UCSD-AML1 (cell line): ENCODE data around the gene NCSTN.
"Not testable (repeated sequence)": the region's sequence is repeated elsewhere in the genome, so short reads cannot be mapped to it uniquely, and the experiment has no call there.

Experiments
- DNase-seq: peaks from one replicate; lab custom pipeline; 2025; ENCODE audit not compliant: unreplicated experiment; lab: John Stamatoyannopoulos, UW

NCSTN gene

DNA sequence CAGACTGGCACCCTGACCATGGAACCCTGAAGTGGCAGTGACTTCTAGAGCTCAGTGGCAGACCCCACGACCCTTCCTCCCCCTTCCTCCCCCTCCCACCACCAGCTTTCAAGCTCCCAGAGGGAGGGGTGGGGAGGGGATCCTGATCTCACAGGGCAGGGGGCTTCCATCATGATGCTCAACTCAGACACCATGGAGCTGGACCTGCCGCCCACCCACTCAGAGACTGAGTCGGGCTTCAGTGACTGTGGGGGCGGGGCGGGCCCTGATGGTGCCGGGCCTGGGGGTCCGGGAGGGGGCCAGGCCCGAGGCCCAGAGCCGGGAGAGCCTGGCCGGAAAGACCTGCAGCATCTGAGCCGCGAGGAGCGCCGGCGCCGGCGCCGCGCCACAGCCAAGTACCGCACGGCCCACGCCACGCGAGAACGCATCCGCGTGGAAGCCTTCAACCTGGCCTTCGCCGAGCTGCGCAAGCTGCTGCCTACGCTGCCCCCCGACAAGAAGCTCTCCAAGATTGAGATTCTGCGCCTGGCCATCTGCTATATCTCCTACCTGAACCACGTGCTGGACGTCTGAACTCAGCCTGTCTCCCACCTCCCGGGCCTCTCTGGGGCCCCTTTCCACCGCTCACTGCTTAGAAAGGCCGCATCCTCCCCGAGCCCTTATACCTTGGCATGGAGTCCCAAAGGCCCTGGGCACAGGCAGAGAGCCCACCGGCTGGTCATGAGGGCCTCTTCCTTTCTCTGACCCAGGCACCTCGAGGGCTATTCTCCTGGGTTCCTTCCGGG is 27.6 kb downstream of the NCSTN start:
- DNase-seq, result no peak

DNA sequence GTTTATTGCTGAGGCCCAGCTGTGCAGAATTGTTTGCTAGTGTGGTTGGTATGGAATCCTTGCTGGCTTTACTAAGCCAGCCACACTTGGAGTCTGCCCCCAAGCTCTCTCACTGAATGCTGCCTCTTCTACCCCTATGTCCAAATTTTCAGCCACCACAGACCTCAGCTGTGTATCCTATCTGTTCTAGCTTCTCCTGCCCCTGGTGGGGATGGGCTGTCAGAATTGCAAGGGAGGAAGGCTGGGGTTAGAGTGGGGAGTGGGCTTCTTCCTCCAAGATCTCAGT is 28.1 kb downstream of the NCSTN start:
- no peak for DNase-seq

DNA sequence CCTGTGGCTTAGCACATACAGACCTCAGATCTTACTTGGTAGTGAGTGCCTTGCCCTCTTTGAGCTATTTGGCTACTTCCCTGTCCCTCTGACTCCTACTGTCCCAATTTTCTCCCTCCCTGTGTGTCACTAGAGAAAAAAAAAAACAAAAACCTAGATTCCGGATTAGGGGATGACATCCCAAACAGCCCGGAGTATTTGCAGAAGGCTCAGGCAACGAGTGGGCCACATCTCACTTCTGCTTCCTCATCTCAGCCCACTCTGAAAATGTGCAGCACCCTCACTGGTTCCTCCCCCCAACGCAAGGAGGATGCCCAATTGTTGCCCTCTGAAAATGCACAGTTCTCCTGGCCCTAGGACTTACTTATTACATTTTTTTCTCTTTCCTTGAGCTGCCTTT is 28.6 kb downstream of the NCSTN start:
- no peak for DNase-seq

DNA sequence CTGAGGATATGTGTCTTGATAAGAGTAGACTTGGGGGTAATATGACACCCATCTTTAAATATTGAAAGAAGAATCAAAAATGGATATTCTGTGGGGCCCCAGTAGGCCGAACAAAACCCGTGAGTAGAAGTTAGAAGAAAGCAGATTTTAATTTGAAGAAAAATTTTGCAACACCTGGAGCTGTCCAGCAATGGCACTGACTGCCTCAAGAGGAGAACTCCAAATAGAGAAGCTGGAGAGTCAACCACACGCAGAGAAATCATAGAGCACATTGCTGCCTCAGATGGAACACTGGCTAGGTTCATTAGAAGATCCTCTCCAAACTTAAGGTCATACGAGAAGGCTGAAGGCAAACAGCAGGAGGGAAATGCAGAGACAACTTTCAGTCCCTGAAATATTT is 30.5 kb downstream of the NCSTN start:
- DNase-seq, result no peak

DNA sequence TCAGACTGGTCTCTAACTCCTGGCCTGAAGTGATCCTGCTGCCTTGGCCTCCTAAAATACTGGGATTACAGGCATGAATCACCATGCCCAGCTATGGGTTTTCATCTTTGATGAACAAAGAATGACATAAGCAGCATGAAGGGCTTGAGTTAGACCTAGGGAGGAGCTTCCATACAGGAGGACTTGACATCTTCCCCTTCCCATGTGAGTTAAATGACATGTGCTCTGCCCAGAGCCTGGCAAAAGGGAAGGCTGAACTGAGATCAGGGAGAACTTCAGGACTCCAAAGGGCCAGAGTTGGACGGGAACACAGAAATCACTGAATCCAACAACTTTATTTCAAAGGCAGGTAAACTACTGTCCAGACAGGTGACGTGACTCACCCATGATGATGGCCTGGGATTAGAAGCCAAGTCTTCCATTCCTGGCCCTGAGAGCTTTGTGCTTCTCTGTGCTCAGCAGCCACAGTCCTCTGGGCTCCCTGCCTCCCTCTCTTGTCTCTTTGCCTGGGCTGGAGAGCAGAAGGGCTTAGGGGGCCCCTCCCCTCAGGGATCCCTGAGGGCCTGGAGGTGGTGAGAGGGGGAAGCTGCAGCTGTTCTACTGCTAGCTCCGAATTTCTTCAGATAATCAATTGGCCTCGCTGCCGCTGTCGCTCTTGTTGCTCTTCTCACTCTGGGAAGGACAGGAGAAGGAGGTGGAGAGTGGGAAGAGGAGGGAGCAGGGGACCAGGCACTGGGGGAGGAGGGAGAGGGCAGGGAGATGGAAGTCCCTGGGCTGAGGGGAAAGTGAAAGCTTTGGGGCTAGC is 31.3 kb downstream of the NCSTN start:
- DNase-seq, result no peak

DNA sequence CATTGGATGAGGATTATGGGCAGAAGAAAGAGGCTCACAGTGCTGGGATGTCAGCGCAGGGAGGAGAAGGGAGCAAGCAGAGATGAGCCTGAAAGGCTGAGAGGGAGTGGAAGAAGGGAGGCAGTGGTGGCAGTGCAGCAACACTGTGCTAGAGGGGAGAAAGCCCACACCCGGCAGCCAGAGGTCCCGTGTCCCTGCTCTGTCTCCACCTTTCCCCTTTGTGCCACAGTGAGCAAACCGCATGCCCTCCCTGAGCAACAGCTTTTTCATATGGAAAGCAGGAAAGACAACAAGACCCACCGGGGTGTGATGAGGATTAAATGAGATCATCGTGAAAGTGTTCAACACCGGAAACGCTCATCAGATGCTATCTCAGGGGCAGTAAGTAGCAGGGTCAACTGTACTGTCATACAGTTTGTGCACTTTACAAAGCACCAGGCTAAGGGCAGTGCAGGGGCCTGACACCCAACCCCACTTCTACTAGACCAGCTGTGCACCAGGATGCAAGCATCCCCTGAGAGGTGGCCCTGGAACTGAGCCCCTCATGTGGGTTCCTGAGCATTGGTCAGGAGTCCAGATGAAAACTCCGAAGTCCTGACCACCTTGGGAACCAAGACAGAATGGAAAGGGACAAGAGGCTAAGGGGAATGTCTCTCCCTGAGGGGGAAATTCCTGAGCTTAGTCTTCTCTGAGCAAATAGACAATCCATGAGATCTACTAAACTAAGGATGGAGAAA is 32.8 kb downstream of the NCSTN start:
- peak; percentile 59 for DNase-seq

DNA sequence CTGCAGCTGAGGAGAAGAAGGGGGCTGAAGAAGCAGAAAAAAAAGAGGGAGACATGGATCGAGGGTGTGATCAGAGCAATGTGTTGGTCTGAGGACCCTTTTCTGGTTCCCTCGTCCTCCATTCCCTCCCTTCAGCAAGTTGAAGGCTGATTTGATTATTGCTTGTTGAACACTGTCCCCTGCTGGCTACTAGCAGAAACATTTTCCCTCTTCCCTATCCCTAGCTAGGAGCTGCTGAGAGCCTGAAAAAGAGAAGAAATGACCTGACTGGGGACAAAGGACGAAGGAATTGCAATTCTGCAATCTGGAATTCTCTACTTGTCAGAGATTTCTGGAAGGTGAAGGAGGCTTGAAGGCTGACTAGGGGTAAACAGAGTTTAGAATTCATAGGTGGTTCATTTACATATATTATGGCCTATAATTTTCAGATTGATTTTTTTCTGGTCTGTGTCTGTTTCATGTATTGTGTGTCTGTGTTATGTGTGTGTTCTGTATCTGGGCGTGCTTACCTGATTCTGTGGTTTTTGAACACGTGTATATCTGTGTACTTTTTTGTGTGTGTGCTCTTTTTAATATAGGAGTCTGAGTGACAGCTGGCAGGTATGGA is 33.4 kb downstream of the NCSTN start:
- DNase-seq, result no peak

DNA sequence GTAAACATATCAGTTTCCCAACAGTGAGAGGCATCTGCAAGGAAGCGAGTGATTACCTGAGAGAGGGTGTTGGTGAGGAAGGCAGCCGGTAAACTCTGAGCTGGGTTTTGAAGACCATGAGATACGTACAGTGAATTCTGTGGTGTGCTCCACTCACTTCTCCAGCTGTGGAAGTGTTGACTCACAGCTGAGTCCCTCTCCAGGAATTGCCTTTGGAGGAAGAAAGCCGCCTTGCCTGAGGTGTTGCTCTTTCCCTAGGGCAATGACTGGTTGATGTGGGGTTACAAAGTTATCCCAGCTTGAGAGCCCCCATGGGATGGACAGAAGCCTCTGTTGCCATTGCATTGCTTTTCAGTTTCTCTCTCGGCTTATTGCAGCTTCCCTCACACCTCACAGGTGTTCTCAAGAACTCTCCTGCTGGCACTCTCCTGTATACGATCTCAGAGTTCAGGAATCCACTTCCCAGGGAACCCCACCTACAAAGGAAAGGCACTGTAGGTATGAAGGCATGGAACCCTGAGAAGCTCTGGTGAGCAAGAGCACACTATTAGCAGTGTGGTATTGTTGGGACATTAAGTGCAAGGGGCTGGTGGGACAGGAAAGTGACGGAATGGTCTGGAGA is 34.5 kb downstream of the NCSTN start:
- no peak for DNase-seq

DNA sequence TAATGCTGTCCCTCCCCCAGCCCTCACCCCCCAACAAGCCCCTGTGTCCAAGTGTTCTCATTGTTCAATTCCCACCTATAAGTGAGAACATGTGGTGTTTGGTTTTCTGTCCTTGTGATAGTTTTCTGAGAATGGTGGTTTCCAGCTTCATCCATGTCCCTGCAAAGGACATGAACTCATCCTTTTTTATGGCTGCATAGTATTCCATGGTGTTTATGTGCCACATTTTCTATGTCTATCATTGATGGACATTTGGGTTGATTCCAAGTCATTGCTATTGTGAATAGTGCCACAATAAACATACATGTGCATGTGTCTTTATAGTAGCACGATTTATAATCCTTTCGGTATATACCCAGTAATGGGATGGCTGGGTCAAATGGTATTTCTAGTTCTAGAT is 41.6 kb downstream of the NCSTN start:
- DNase-seq, result not testable (repeated sequence)

DNA sequence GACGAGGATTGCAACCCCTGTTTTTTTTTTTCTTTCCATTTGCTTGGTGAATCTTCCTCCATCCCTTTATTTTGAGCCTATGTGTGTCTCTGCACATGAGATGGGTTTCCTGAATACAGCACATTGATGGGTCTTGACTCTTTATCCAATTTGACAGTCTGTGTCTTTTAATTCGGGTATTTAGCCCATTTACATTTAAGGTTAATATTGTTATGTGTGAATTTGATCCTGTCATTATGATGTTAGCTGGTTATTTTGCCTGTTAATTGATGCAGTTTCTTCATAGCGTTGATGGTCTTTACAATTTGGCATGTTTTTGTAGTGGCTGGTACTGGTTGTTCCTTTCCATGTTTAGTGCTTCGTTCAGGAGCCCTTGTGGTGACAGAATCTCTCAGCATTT is 45.2 kb downstream of the NCSTN start:
- not testable (repeated sequence) for DNase-seq

DNA sequence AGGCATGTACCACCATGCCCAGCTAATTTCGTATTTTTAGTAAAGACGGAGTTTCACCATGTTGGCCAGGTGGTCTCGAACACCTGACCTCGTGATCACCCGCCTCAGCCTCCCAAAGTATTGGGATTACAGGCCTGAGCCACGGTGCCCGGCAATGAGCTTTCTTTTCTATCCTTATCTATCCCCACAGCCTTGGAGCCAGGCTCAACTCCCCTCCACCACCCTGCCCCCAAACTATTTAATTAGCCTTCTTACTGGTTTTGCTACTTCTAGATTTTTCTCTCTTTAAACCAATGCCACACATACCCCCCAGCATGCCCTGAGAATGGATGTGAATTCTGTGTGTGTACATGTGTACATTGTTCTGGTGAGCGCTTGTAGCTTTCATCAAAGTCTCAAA is 51.5 kb downstream of the NCSTN start:
- no peak for DNase-seq

DNA sequence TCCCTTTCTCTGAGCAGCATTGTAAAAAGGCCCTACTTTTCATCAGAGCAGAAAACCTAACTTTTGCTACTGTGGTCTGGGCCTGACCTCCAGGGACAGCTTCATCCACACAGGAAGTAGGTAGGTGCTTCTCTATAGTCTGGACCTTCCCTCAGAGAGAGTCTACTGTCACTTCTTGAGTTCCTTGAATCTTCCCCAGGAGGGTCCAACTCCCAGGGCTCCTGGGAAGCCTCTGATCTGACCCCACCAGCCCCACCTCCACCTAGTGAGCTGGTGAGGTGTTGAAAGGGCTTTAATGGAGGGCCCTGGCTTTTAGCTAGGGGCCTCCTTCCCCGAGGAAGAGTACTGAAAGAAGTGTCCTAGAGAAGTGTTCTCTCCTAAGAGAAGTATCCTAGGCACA is 54.5 kb downstream of the NCSTN start:
- DNase-seq, result no peak

DNA sequence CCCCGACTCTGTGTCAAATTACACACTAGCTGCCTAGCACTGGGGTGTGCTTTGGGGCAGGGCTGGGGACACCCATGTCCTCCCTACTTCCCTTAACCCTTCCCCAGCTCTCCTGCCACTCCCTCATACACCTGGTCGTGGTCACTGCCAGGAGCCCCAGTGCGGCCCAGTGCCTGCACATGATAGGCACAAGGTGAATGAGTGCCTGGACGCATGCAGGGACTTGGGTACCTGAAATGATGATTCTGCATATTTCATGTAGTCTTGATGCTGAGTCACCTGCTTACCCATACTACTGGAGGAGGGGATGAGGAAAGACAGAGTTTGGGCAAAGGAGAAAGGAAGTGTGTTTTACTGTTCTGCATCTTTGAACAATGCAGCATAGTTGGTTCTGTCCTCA is 55.6 kb downstream of the NCSTN start:
- DNase-seq, result no peak

DNA sequence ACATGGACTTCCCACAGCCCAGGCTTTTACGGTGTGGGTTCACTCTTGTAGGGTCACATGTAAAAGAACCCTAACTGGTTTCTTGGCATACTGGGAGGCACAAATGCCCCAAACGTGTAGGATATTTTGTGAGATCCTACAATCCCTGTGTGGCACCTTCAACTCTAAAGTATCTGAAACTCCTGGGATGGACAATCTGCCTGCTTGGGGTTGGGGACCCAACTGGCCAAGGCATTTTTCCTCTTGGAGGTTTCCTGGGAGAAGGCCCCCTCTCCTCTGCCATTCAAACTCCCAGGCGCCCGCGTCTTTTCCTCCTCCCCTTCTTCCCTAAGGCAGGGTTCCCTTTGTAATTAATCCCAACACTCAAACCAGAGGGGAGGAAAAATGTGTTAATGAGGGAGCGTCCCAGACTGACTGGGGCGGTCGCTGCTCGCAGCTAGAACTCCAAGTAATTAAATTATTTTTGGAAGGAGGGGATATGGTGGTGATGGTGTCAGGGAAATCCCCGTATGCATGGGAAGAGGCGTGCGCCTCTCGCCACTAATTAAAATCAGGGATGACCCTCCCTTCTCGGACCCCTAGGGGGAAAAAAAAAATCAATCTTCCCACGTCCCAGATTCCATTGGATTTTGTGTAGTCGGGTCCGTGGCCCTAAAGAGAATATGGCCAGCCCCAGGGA is 56.5 kb downstream of the NCSTN start:
- no peak for DNase-seq

DNA sequence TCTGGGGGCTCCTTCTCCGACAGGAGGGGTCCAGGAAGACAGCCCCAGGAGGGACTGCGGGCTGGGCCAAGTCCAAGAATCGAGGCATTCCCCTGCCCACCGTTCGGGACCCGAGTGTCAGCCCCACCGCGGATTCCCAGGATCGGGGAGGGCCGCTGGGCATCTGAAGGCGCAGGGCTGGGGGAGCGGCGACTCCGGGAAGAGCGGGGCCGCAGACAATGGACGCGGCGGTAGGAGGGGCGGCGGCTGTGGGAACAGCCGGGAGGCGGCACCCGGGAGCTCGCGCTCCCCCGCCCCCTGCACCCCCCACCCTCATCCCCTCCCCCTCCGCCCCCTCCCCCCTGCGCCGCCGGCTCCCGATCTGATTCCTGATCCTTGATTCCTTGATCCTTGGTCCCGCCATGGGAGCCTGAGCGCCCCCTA is 57.1 kb downstream of the NCSTN start, which contains the start of gene VANGL2:
VANGL2 (plus strand) TSS at position 342 of the 423 bp plus-strand sequence. CDS start 15,274 bp downstream, outside the sequence.
- DNase-seq, result peak; percentile 26

DNA sequence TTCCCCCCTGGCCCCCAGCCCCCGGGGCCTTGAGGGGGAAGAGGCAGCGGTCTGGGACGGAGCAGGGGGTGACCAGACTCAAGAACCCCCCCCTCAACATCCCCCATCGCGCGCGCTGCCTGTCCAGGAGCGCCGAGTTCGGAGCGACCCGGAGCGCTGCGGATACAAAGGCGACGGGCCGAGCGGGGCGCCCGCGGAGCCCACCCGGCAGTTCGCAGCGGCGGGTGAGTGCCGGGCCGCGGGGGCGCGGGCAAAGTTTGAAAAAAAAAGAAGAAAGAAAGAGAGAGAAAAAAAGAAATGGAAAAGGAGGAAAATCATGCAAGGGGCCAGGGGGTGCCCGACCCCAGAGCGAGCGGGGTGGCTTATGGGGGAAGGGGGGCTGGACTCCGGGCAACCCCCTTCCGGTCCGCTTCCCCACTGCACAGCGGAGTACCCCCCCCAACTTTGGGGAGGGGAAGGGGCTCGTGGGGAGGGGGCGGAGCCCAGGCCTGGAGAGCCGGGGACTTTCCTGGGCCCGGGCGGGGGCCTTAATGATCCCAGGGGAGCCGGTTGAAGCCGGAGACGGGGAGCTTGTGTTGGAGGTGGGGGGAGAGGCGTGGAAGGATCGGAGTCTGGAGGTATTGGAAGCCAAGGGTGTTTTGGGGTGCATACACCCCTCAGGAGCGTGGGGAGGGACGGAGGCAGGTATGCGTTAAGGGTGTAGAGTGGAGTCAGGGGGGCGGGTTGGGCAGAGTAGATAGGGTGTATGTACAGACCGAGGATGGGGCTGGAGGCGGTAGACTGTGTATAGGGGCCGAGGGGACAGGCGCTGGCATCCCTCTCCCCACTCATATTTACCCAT is 57.7 kb downstream of the NCSTN start:
- DNase-seq, result no peak

DNA sequence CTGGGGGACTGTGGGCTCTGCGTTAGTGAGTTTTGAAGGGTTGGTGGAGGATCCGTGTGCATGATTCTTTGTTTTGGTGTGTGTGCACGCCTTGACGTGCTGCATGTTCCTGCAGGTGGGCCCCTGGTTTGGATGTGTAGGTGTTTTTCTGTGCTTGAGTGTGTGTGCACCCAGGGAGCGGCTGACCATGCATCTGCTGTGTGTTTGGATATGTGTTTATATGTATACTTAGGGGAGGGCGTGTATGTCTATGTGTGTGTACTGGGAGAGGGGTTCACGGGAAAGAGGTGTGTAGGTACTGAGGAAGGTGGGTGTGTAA is 58.3 kb downstream of the NCSTN start:
- DNase-seq, result no peak

DNA sequence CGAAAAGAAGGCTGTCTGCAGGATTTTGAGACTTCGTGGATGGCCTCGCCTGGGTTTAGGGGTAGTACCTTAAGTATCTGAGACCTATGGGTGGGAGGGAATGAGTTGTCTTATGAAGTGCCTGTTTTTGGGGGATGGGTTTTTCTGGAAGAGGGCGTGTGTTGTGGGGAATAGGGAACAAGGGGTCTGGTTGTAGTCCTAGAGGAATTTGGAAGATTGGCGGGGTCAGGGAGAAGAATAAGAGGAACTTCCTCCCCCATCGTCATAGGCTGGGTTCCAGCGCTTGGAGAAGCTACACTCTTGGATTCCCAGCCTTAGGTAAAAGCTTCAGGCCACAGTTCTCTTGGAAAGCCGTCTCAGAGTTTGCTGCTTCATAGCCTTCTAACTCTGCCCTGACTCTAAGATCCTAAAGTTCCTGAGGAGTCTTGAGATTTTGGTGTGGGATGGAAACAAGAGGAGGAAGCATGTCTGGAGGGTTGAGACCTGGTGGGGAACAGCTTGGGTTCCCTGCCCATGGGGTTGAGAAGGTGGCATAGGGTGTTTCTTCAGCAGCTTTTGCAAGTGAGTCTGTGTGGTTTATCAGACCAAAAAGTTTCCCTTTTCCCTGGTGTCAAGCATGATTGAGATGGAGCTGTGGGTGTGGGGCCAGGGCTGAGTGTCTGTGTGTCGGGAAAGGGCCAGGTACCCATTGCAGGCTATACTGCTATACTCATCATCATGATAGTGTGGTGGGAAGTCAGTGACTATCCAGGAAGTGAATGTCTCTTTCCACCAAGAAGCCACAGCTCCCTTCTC is 59.0 kb downstream of the NCSTN start:
- no peak for DNase-seq

DNA sequence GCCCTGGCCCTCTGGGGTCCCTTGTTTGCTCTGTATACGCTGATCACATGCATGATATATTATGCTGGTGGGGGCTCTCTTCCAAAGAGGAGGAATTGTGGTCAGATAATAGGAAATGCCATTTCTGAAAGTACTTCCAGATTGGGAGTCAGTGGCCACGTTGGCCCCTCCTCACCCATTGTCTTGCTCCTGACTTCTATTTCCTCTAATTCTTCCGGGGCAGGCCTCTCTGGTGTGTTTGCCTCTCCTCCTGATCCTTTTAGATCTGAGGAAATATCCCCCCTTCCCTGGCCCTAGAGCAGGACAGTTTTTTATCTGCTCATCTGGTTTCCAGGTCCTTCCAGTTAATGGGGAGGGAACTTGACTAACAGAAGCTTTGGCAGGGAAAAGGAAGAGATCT is 60.1 kb downstream of the NCSTN start:
- no peak for DNase-seq
